Erythroblast (primary cell): ENCODE results near the gene SKI.

Experiments used
- DNase-seq, 2 experiments: peaks; one replicate each; lab custom pipeline; 2025; lab: John Stamatoyannopoulos, UW
- GATA1 ChIP-seq: IDR thresholded peaks from 2 replicates; pipeline ENCODE4 v1.6.1; 2011; ENCODE audit warnings: low read depth, mild to moderate bottlenecking, control low read depth, low read length, moderate library complexity
- POLR2A ChIP-seq: IDR thresholded peaks from 2 replicates; pipeline ENCODE4 v1.6.1; 2011; ENCODE audit warnings: mild to moderate bottlenecking, low read length

The SKI gene

DNA sequence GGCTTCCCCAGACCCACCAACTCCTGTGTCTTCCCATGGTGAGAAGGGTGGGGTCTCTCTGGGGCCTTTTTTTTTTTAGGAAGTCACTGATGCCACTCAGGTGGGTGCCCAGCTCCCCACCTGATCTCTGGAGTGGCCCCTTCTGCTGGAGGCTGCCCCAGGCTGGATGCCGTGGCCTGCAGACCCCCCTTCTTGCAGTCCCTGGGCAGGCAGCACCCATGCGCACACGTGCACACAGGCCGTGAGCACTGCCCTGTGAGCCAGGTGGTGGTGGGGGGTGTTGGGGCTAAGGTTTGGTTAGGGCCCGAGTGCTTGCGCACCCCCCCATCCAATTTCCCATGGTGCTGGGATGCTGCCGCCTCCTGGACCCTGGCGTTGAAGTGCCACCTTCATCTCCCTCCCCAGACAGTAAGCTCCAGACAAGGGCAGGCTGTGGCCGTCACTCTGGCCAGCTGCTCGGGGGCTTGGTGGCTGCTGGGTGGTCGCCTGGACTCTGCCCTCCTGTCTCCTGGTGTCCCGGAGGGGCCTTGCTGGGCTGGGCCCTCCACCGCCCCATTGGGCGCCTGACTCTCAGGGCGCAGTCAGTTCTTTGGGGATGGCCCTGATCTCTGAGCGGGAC is 50.6 kb downstream of the SKI start:
- DNase-seq: no peak
- no peak for TF ChIP-seq POLR2A
- no peak for TF ChIP-seq GATA1

DNA sequence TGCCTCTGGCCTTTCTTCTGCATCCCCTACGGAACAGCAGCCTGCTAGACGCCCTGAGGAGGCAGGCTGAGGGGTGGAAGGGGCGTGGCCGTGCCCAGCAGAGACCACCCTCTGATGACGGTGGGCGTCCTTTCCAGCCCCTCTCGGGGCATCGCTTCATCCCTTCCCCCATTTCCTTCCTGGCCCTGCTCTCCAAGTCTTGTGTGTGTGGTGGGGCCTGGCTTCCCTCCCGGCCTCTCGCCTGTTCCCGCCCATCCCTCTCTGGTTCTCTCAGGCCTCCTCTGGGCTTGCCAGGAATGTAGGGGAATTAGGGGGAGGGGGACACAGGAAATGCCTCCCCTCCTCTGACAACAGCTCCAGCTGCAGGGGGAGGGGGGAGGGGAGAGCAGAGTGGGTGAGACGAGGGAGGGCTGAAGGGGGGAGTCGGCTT is 51.1 kb downstream of the SKI start:
- DNase-seq: no peak
- TF ChIP-seq POLR2A (no peak), GATA1 (no peak)

DNA sequence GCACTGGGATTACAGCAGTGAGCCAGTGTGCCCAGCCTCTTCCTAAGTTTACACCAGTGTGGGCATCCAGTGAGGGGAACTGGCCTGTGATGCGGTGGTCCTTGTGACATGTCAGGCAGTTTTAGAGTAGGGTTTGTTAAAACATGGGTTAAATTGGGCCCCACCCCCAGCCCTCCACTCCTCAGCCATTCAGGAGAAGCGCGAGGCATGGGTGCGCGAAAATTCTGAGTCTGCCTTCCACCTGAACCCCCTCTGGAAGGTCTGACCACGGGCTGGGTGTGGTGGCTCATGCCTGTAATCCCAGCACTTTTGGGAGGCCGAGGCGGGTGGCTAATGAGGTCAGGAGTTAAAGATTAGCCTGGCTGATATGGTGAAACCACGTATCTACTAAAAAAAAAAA is 51.7 kb downstream of the SKI start:
- TF ChIP-seq POLR2A: no peak
- TF ChIP-seq GATA1: no peak
- no peak for DNase-seq

DNA sequence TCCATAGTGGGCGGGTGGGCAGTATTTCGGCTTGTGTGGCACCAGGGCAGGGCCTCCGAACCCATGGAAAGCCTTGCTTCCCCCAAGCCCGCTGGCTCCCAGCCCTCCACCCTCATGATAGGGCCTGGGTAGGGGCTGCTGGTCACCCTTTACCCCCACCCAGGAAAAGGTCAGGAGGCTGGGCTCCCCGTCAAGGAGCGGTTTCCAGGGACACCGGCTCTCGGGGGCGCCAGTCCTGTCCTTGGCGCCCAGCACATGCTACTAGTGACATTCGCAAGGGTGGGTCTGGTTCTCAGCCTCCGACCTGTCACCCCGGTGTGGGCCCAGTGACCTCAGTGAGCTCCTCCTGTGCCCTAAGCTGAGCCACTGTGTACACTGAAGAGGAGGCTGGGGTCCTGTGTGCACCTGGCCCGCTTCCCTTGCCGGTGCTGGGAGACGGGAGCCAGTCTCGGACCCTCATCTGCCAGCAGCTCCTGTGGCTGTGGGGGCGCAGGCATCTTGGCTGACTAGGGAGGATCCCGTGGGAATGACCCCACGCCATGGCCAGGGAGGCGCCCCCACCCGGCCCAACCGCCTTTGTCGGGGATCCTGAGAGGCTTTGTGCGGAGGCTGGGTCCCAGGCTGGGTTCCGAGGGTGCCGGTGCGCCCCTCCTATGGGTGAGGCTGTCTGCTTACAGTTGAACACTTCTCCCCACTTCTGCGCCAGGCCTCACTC is 54.6 kb downstream of the SKI start:
- no peak for TF ChIP-seq POLR2A
- no peak for TF ChIP-seq GATA1
- DNase-seq: no peak

DNA sequence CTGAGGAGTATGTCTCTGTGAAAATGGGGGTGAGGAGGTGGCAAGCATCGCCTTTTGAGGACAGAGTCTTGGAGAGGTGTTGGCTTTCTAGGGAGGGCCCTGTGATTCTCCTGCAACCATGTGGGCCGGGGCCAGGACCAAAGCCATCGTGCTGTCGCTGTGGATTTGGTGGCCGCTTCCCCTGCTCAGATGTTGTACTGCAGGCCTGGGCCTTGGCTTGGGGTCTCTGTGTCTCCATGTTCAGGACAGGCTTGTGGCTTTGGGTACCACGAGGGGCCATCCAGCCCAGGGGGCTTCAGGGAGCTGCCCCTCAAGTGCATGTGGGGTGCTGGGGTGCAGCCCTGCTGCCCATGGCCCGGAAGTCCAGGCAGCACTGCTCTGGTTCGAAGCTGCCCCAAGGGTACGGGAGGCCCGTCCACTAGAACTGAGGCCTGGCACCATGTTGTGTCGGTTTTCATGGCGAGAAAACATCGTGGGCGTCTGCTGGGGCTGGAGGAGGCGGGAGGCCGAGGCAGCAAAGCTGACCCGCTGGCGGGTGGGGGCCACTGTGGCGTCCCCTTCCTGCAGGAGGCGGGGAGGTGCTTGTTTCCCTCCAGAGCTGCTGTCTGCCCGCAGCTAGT is 55.4 kb downstream of the SKI start:
- TF ChIP-seq POLR2A (no peak), GATA1 (no peak)

DNA sequence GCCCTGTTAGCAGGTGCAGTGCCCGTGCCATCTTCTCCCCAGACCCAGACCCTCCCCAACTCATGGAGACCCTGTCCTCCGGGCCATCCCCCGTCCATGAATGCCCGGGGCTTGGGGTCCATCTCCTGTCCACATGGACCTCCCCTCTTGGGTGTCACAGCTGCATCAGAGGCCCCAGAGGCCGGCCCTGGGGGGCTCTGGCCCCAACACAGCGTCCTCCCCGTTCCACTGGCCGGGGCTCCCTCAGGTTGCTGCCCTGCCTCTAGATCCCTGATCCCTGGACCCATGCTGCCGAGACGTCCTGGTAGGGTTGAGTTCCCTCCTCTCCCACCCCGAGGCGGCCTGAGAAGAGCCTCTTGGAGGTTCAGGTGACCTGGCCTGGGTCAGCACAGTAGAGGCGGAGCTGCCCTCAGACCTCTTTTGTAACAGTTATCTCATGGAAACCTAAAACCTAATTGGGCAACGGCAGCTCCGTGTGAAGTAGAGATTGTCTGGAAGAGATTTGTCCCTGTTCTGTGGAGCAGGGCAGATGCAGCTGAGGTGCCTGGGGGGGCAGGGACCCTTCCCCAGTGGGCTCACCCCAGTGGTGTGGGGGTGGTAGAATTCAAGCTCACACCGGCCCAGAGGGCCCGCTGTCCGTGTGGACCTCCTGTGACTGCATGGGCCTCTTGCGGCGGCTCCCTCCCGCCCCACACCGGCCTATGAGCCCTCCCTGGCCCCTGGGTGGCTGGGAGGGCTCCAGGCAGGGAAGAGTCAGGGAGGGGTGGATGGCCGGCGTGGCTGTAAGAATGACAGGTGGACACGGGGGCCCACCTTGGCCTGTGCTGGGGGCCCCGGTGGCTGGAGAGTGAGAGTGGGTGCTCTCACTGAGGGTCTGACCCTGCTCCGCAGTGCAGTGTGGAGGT is 56.1 kb downstream of the SKI start:
- TF ChIP-seq GATA1: no peak
- no peak for TF ChIP-seq POLR2A
- no peak for DNase-seq

More for the DNA sequence above, 55.4 kb downstream of the SKI start:
- DNase-seq: no peak

DNA sequence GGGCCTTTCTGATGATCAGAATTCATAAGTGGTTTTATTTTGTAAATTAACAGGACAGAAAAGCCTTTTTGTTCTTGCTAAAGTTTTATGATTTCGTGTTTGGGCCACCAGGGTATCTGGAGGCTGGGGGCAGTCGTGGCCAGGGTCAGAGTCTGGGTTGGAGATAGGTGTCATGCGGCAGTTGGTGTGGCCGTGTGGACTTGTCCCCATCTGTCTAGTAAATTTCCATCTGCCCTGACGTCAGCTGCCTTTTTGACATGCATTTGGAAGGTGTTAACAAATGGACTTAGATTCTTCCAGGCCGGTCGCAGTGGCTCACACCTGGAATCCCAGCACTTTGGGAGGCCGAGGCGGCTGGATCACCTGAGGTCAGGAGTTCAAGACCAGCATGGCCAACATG is 56.8 kb downstream of the SKI start:
- no peak for DNase-seq
- no peak for TF ChIP-seq POLR2A
- no peak for TF ChIP-seq GATA1

DNA sequence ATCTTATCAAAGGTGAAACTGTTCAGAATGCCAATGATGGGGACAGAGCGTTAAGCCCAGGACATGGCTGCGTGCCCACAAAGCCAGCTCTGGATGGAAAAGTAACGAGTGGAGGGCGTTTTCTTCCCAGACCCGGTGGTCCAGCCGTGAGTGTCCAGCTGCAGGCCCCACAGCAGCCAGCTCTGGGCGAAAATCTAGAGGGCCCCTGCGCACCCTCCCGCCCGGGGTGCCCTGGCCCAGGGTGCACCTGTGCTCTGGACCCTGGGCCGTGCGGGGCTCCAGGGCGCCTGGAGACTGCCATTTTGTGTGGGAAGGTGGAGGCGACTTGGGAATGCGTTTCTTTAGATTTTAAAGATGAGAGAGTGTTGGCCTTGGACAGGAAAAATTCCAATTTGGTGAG is 58.8 kb downstream of the SKI start:
- DNase-seq: no peak
- TF ChIP-seq POLR2A: no peak
- TF ChIP-seq GATA1: no peak

DNA sequence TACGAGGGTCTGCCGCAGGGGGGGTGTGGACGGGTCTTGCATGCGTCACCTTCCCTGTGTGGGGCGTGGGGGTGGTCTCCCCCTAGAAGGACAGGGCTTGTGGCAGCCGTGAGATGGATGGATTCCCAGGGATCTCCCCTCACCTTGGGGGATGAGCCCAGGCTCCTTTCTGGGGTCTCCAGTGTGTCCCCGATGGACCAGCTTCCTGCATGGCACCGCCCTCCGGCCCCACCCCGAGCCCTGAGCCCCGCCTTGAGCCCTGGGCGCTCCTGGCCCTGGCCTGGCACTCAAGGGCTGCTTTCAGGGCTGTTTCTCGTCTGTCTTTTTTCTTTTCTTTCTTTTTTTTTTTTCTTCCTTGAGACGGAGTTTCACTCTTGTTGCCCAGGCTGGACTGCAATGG is 59.5 kb downstream of the SKI start:
- DNase-seq: no peak
- TF ChIP-seq GATA1 (no peak), POLR2A (no peak)

DNA sequence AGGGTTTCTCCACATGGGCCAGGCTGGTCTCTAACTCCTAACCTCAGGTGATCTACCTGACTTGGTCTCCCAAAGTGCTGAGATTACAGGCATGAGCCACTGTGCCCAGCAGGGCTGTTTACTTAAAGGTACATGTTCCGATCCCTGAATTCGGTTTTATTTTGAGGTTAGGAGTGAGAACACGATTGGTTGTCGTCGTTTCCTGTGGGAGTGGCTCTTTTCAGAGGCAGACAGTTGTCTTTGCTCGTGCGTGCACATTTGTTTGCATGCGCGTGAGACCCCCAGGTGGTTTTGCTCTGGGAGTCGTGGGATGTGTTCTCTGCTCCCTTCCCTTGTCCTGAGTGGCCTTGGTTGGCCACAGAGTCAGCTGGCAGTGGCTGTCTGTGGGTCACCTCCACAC is 60.2 kb downstream of the SKI start:
- no peak for DNase-seq

DNA sequence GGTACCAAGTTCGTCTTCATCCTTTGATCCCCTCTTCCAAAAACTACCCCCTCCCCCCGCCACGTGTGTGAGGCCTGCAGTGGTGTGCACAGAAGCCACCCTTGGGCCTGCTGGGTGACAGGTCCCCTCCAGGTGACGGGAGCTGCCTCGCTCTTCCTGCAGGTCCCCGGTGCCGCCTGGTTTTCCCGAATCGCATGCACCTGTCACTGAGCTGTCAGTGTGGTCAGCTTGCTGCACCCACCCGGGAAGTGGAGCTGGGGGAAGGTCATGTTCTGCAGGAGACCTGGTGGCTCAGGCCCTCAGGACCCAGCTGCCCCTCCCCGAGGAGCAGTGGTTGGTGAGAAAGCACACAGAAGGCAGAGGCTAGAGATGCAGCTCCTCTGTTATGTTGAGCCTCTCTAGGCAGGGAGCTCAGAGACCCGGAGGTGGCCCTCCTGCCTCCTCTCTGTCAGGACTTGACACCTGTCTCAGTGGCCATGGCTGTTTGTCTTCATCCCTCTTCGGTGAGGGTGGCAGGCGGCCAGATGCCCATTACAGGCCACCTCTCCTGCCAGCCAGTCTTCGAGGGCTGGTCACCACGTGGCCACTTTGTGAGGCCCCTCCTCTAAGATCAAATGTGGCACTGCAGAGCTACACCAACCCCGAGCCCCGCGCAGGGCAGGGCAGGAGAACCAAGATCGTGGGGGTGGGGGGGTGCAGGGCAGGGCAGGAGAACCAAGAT is 60.9 kb downstream of the SKI start:
- TF ChIP-seq POLR2A (no peak), GATA1 (no peak)
- no peak for DNase-seq

More for the DNA sequence above, 60.2 kb downstream of the SKI start:
- TF ChIP-seq POLR2A (no peak), GATA1 (no peak)

DNA sequence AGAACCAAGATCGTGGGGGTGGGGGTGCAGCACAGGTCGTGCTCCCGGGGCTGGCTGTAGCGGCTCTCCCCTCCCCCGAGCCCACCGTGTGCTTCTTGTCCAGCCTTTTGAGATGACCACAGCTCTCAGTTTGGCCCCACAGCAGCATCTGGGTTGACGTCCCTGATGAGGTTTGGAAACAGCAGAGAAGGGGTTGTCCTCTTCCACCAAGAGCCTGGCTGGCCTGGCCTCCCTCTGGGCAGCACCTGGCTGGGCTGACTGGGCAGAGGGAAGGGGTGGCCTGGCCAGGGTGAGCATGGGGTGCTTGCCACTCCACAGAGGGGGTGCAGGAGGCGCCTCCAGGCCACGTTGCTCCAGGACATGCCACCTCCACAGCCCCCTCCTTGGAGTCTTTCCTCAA is 61.5 kb downstream of the SKI start:
- TF ChIP-seq GATA1 (no peak), POLR2A (no peak)

DNA sequence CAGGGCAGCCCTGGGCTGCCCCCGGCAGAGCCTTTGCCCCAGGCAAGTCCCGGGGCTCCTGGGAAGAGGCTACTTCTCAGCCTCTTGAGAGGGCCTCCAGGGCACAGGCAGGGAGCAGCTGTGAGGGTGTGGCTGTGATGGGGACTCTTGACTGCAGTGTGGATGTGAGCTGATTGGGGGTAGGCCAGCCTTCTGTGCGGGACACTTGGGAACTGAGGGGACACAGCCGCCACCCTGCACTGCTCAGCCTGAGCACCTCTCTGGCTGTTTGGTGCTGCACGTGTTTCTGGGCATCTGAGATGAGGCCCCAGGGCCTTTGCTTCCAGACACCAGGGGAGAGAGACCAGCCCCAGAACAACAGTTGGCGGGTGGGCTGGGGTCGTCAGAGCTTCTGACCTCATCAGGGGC is 62.1 kb downstream of the SKI start:
- TF ChIP-seq GATA1 (no peak), POLR2A (no peak)

More for the DNA sequence above, 61.5 kb downstream of the SKI start:
- no peak for DNase-seq

More for the DNA sequence above, 62.1 kb downstream of the SKI start:
- peak; percentile 80 to 89 for DNase-seq
